CD1c-positive myeloid dendritic cell (primary cell): ENCODE measurements around the gene RASAL1.

Source experiments
- DNase-seq: peaks from one replicate; pipeline ENCODE4 v3.0.0-alpha.2; 2016; ENCODE audit errors: extremely low spot score

Gene RASAL1

DNA sequence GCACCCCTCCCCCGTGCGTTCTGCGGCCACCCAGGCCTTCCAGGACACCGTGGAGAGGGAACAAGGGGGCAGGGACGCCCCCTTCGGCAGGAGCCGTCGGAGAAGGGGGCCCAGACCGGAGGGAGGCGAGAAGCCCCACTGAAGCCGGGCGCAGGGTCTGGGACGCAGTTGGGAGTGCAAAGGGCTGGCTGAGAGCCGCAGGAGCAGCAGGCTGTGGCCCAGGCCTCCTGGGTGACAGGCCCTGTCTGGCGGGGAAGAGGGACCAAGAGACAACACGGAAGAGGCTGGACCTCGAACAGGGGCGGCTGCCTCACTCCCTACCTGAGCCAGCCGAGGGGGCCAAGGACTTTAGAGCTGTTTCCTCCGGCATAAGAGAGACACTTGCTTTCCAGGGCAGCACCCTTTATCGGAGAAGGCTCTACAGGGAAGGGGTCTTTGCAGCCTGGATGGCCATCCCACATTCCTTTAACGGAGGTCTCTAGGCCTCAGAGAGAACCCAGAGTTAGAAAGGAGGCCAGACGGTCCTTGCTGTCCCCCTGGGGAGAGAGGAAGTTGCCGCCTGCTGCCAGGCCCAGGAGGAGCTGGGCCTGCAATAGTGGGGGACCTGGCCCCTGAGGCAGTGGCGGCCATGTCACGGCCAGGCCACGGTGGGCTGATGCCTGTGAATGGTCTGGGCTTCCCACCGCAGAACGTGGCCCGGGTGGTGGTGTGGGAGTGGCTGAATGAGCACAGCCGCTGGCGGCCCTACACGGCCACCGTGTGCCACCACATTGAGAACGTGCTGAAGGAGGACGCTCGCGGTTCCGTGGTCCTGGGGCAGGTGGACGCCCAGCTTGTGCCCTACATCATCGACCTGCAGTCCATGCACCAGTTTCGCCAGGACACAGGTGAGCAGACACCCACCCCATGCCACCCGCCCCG lies 77.7 kb downstream of the RASAL1 start:
- no peak for DNase-seq

DNA sequence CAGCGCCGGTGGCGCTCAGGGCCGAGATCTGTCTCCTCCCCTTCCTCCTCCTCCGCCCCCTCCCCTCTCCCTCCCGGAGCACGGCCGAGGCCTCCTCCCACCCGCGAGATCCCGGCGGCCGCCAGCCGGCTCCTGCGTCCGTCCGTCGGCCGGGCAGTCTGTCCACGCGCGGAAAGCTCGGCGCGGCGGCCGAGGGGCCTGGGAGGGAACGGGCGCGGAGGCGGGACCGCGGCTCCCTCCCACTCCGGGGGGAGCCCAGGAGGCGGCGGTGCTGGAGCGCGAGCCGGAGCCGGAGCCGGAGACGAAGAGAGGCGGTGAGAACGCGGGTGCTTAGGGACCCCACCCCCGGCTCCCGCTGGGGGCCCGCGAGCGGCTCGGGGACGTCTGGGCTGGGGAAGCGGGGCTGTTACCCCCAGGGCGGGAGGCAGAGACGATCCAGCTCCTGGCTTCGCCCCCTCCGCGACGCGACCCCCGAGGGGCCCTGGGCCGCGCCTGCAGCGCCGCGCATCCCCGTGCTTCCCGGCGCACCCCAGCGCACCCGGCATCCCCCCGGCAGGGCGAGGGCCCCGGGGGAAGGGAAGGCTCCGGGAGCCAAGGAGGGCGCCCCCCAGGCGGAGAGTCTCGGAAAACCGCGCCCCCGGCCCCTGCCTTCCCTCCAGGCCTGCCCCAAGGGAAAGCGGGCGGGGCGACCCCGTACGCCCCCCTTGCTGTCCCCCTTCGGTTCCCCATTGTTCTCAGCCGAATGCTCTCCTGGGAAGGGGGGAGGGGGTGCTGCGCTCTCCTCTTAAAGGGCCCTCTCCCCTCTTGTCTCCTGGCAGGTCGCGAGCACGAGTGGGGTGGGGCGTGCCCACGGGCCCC lies 78.7 kb downstream of the RASAL1 start, which contains the start of gene DTX1:
Gene DTX1, plus strand, starts transcription at position 100 of the 858 bp plus-strand sequence. CDS start 1,463 bp downstream, outside the sequence.
- no peak for DNase-seq

DNA sequence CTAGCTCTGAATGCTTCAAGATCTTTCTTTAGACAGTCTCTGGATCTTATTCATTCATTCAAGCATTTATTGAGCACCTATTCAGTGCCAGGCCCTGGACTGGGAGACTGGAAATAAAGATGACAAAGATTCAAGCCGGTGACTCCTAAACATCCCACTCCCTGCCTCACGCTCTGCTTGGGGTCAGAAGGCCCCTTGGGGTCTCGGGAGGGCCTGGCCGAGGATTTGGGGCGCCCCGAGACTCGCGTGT lies 79.3 kb downstream of the RASAL1 start:
- DNase-seq, result no peak

DNA sequence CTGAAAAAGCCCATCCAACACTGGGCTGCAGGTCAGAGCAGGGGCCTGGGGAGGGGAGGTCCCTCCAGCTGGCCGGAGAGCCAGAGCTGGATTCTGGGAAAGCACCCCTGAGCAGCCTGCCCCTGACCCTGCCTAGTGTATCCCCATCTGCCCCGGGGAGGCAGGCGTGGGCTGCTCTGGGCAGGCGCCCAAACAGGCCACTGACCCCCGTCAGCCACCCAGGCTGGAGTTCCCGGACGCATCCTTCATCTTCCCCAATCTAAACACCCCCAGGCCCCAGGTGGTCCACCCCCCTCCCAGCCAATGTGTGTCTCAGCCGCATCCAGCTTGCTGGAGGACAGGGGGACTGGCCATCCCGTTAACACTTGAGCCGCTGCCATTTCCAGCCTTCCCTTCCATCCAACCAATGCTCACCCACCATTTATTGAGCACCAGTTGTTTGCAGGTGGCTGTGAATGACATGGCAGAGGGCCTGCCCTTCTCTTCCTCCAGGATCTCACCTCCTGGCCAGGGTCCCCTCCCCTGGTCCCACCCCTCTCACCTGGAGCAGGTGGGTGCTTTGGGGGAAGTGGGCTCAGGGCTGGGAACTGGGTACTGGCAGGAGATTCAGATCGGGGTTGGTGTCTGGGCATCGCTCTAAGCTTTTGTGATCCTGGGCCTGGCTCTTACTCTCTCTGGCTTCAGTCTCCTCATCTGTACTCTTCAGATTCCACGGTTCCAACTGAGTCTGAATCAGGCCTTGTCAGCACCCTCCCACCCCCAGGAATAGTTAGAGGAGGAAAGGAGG lies 79.8 kb downstream of the RASAL1 start:
- no peak for DNase-seq

DNA sequence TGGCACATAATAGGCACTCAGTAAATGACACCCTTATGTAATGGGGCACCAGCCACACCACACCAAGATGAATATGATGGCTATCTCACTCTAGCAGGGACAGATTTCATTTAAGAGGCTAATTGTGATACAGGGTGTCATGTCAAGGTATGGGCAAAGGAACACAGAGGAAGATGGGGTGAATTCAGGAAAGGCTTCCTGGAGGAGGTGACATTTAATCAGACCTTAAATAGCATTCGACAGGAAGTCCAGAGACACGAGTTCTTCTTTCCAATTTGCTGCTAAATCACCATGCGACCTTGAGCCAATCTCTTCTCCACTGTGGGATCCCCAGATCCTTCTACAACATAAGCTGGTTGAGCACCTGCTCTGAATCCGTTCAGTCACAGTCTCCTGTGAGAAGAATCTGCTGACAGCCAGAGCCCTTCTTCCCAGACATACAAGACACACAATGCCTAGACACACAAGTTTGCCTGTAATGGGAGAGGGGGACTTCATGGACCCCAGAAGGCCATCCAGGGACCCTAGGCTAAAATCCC lies 80.5 kb downstream of the RASAL1 start:
- DNase-seq, result no peak

DNA sequence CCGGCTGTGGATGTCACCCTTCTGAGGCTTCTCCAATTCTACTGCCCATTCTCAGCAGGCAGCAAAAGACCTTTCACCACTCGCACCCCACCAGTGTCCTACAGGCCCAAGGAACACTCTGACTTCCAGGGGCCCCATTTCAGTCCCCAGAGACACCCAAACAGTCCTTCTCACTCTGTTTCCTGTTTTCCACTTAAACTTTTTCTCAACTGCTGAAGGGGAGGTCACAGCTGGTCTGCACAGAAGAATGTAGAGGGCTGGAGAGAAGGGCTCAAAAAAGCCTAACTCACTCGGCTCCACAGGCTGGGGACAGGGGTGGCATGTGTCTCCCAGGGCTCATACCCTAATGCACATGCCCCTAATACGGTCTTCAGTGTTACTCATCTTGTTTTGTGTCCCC lies 83.2 kb downstream of the RASAL1 start:
- no peak for DNase-seq

DNA sequence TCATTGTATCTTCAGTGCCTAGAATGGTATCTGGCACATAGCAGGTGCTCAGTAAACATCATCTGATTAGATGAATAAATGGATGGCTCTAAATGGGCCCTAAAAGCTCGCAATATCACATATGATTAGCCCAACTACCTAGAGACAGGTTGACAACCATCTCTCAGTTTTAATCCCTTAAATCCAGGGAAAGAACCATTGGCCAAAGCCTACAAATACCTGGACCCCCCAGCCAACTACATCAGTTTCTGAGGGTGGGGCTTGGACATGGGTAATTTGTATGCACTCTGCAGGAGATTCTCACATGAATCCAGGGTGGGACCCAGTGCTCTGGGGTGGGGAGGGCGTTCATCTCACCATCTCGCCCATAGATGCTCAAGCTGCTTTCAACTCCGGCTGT lies 83.8 kb downstream of the RASAL1 start:
- DNase-seq, result no peak

DNA sequence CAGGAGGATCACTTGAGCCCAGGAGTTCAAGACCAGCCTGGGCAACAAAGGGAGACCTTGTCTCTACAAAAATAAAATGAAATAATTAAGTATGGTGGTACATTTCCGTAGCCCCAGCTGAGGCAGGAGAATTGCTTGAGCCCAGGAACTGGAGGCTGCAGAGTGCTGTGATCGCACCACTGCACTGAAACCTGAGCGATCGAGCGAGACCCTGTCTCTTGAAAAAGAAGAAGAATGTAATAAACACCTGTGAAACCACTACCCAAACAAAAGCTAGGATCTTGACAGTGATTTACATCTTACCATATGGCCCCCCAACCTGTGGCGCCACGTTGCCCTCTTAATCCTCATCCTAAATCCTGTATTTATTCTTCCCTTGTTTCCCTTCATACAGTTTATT lies 84.8 kb downstream of the RASAL1 start:
- no peak for DNase-seq

DNA sequence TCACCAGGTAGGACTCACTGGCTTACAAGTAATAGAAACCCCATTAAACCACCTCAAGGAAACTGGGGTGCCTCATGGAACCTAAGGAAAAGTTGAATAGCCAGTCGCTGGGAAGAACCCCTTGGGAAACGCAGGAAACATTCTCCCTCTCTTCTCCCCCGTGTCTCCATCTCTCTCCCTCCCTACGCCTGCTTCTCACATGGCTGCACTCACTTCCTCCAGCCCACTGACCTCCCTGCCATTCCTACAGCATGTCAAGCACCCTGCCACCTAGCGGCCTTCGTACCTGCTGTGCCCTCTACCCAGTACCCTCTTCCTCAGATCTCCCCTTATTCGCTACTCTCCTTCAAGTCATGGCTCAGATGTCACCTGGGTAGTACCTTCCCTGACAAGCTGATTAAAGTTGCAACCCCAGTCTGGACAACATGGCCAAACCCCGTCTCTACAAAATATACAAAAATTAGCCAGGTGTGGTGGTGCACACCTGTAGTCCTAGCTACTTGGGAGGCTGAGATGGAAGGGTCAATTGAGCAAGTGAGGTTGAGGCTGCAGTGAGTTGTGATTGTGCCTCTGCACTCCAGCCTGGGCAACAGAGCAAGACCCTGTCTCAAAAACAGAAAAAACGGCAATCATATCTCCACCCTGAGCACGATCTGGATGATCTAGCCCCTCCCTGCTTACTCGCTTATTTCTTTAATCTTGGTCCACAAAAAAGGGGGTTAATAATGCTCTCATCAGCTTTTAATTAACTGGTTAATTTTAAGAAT lies 85.4 kb downstream of the RASAL1 start:
- no peak for DNase-seq
